Ovary (tissue), 9 donors: ENCODE measurements around the gene GRIA2. TPM values are rescaled to one million over a fixed set of nuclear protein-coding genes. Genes with fewer than 3 reads are reported as not detected.

Experiments
- DNase-seq, 5 donors: peaks; one replicate each; pipeline ENCODE4 v3.0.0-alpha.2; 2019 to 2020
- H3K27ac ChIP-seq, 2 donors: fragments of 200-600 bp; one replicate each; pipeline versions ENCODE4 v1.5.1 to v1.8.0; 2019 to 2022
- H3K27me3 ChIP-seq: fragments of 200-600 bp; one replicate; pipeline ENCODE4 v1.8.0; 2022
- H3K36me3 ChIP-seq: fragments of 200-600 bp; sonication (generic); one replicate; pipeline ENCODE4 v1.5.1; 2019
- H3K4me1 ChIP-seq: one replicate; pipeline ENCODE4 v1.8.1; 2013; ENCODE audit warnings: mild to moderate bottlenecking, moderate library complexity; ENCODE audit not compliant: insufficient read depth
- H3K4me3 ChIP-seq: fragments of 200-600 bp; sonication (generic); one replicate; pipeline ENCODE4 v1.5.1; 2017
- H3K9me3 ChIP-seq, 2 donors: fragments of 200-600 bp in 1 of 2; sonication (generic) in 1 of 2; one replicate each; pipeline versions ENCODE4 v1.5.1 to v1.8.1; 2013 to 2019; ENCODE audit warnings: mild to moderate bottlenecking in 1 of 2, moderate library complexity in 1 of 2
- EP300 ChIP-seq: sonication (generic); formaldehyde crosslinking; IDR thresholded peaks from one replicate; pipeline ENCODE4 v1.6.1; 2017; ENCODE audit warnings: antibody characterized with exemption
- POLR2A ChIP-seq: fragments of 450-650 bp; IDR thresholded peaks from one replicate; pipeline ENCODE4 v1.6.1; 2017; ENCODE audit warnings: antibody characterized with exemption, mild to moderate bottlenecking, moderate library complexity
- WGBS, 3 donors: extraction: QIAGEN DNeasy Blood & Tissue Kit in 1 of 3; methylation state at CpG; one replicate each; pipeline versions ENCODE4 v1.1.5 to v1.1.7; 2013 to 2017; 5-methylcytosine and 5-hydroxymethylcytosine counted together
- intact Hi-C, 4 donors: fragments of 100-400 bp; cut with DNase I; formaldehyde crosslinking; loops; one replicate each; pipeline versions ENCODE4 v1.11.0 to v1.15.1; 2022 to 2023
- polyA plus RNA-seq, 2 donors: library from polyadenylated mRNA; stranded (reverse); fragments of 200-250 nt in 1 of 2; fragments of 350-450 nt in 1 of 2; fragmentation: Illumina TruSeq in 1 of 2; extraction: RNeasy Lipid Tissue Mini Kit (QIAGEN cat#74804) in 1 of 2; gene quantifications; one replicate each; pipeline ENCODE4 v1.2.3, GENCODE V29; 2013 to 2014
- total RNA-seq, 7 donors: library from RNA; depleted of rRNA in 2 of 7; stranded (reverse); fragments of >200 nt in 2 of 7; fragmentation: NEBNext Ultra II Directional in 3 of 7; extraction: Animal tissue kit (Norgen Biotek cat#: 25700) in 3 of 7; gene quantifications; one replicate each; pipeline versions ENCODE4 v1.1.0 to v1.2.4, GENCODE V29; 2016 to 2023
- TF ChIP-seq, protein P1 (sequence below), 3 donors: fragments of 450-650 bp in 2 of 3; fragments of 200-600 bp in 1 of 3; IDR thresholded peaks; one replicate each; pipeline versions ENCODE4 v1.5.1 to v1.8.0; 2016 to 2022; ENCODE audit warnings: antibody characterized with exemption in 3 of 3, mild to moderate bottlenecking in 1 of 3
- donor health status: DM: no; HTN: no; CAD: no; lungs with moderate emphysema.
- donor health status: DM: no; HTN: no; CAD: no.
- donor health status: Bipolar disorder and iron deficiency.
- donor health status: DM: yes; HTN: yes; CAD: no.
- donor health status: DM: no; HTN: no; CAD: no.
- donor health status: DM: yes; HTN: yes; CAD: no.

The GRIA2 gene
- total and polyA plus RNA-seq, 9 donors = 0.04 to 4.8 (median 1.00) TPM; not detected in 2

DNA sequence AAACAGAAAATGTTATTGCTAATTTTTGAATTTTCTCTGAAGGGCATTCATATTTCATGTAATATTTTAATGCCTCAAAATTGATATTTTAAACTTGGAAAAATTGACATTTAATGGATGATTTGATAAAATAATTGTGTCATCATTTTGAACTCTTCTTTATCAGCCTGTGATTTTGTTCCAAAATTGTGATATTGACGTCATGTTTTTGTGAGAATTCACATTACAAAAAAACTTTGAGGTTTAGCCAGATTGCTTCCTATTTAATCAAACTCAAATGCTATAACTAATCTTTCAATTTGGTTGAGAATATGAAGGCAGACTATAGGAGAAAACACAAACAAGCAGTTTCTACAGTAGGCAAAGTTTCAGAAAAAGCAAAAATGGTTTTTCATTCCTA is 137.4 kb downstream of the GRIA2 start:
- intact Hi-C loops = no loop called here
- DNase-seq = no peak
- no peaks in the 10 kb centered on the region for H3K36me3 ChIP-seq
- WGBS, 3 donors = 21 to 52% (median 47%) methylated on average over 1 of the region's 1 CpG
- no peaks in the 10 kb centered on the region for H3K9me3 ChIP-seq
- no peaks in the 10 kb centered on the region for H3K4me1 ChIP-seq
- no peak overlapping the region for H3K4me3 ChIP-seq
- no peak for TF ChIP-seq EP300
- no peak for TF ChIP-seq POLR2A
- TF ChIP-seq, protein P1, sequence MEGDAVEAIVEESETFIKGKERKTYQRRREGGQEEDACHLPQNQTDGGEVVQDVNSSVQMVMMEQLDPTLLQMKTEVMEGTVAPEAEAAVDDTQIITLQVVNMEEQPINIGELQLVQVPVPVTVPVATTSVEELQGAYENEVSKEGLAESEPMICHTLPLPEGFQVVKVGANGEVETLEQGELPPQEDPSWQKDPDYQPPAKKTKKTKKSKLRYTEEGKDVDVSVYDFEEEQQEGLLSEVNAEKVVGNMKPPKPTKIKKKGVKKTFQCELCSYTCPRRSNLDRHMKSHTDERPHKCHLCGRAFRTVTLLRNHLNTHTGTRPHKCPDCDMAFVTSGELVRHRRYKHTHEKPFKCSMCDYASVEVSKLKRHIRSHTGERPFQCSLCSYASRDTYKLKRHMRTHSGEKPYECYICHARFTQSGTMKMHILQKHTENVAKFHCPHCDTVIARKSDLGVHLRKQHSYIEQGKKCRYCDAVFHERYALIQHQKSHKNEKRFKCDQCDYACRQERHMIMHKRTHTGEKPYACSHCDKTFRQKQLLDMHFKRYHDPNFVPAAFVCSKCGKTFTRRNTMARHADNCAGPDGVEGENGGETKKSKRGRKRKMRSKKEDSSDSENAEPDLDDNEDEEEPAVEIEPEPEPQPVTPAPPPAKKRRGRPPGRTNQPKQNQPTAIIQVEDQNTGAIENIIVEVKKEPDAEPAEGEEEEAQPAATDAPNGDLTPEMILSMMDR (IDR thresholded peaks at IDR 0.05) = no peak
- H3K27me3 ChIP-seq = no peaks in the 10 kb centered on the region
- no peak overlapping the region for H3K27ac ChIP-seq

DNA sequence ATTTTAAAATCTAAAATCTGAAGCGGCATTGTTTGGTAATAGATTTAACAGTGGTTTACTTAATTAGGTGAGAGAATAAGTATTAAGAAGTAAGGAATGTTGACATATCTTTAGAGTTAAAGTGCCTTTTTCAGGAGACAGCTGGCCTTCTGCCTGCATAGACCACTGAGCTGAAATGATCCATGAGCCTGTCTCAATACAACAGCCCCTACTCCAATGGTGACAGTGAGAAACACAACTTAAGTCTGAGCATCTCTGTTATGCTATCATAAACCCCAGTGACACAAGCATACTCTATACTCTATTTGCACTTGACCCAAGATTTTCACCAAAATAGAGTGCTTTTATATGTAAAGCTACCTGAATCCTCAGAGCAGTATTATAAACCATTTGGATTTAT is 137.9 kb downstream of the GRIA2 start:
- H3K27ac ChIP-seq = no peak overlapping the region
- WGBS, 3 donors = 87 to 98% (median 90%) methylated on average over 1 of the region's 1 CpG
- intact Hi-C loops = no loop called here
- H3K36me3 ChIP-seq = no peaks in the 10 kb centered on the region
- DNase-seq = no peak
- no peaks in the 10 kb centered on the region for H3K9me3 ChIP-seq
- no peaks in the 10 kb centered on the region for H3K27me3 ChIP-seq
- TF ChIP-seq, protein P1 (IDR thresholded peaks at IDR 0.05) = no peak
- H3K4me3 ChIP-seq = no peak overlapping the region
- H3K4me1 ChIP-seq = no peaks in the 10 kb centered on the region

DNA sequence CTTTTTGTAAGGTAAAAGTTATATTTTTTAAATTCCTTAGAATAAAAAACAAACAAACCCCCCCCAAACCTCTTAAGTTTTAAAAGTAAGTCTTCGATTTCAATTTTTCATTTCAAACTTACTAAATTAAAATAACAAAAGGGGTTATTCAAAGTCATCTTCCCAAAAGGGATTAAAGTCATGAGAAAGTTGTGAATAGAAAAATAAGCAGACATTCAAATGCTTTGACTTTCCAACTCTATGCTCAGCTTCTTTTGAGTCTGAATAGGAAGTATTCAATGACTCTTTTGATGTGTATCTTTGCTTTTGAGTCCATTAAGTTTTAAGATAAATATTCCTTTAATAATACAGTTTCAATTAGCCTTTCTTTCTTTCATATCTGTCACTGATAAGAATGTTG is 138.3 kb downstream of the GRIA2 start:
- WGBS, 3 donors = 45 to 52% (median 45%) methylated on average over 1 of the region's 1 CpG
- H3K27me3 ChIP-seq = no peaks in the 10 kb centered on the region
- intact Hi-C loops = no loop called here
- no peak overlapping the region for H3K4me3 ChIP-seq
- no peak for DNase-seq
- no peaks in the 10 kb centered on the region for H3K9me3 ChIP-seq
- TF ChIP-seq, protein P1 (IDR thresholded peaks at IDR 0.05) = no peak
- TF ChIP-seq POLR2A (no peak), EP300 (no peak)
- no peaks in the 10 kb centered on the region for H3K36me3 ChIP-seq
- H3K4me1 ChIP-seq = no peaks in the 10 kb centered on the region
- H3K27ac ChIP-seq = no peak overlapping the region

DNA sequence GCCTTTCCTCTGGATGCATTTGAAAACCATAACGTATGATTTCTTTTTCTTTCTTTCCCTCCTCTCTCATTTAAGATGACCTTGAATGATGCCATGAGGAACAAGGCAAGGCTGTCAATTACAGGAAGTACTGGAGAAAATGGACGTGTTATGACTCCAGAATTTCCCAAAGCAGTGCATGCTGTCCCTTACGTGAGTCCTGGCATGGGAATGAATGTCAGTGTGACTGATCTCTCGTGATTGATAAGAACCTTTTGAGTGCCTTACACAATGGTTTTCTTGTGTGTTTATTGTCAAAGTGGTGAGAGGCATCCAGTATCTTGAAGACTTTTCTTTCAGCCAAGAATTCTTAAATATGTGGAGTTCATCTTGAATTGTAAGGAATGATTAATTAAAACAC is 142.8 kb downstream of the GRIA2 start:
- Histone ChIP-seq H3K9me3 (no peaks in the 10 kb centered on the region), H3K27ac (no peak overlapping the region), H3K4me3 (no peak overlapping the region), H3K27me3 (no peaks in the 10 kb centered on the region), H3K36me3 (no peaks in the 10 kb centered on the region), H3K4me1 (no peaks in the 10 kb centered on the region)
- intact Hi-C loops = no loop called here
- TF ChIP-seq, protein P1 (IDR thresholded peaks at IDR 0.05) = no peak
- TF ChIP-seq POLR2A (no peak), EP300 (no peak)
- 20 to 44% (median 29%) methylated on average over 4 of the region's 4 CpGs for WGBS, 3 donors
- DNase-seq = no peak

DNA sequence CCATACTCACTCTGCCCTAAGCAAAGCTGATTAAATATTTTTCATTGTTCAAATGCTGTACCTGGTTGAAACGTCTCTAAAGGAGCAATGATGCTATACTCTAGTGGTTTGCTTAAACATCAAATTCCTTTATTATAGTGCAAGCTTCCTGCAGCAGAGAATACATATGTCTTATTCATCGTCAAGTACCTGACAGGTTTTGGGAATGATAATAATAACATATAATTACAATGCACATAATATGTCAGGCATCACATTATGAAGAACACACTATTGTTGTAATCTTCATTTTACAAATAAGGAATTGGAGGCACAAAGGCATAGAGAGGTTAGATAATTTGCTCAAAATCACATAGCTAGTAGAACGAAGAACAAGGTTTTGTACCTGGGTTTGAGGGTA is 151.6 kb downstream of the GRIA2 start:
- no peaks in the 10 kb centered on the region for H3K27me3 ChIP-seq
- no peaks in the 10 kb centered on the region for H3K36me3 ChIP-seq
- no peak overlapping the region for H3K4me3 ChIP-seq
- 78 to 83% (median 80%) methylated on average over 3 of the region's 3 CpGs for WGBS, 3 donors
- no peaks in the 10 kb centered on the region for H3K4me1 ChIP-seq
- H3K27ac ChIP-seq = no peak overlapping the region
- no peak for DNase-seq
- no peaks in the 10 kb centered on the region for H3K9me3 ChIP-seq
- intact Hi-C loops = no loop called here
- TF ChIP-seq, protein P1 (IDR thresholded peaks at IDR 0.05) = no peak
- no peak for TF ChIP-seq POLR2A
- no peak for TF ChIP-seq EP300
